SK-N-SH (cell line): ENCODE results near the gene CTNNA3. TPM values are rescaled to one million over a fixed set of nuclear protein-coding genes. Genes with fewer than 3 reads are reported as not detected.

Source experiments
- CTCF ChIA-PET: fragments of 300-600, 350-600 bp; formaldehyde crosslinking; extraction: SDS; loops from one replicate; lab custom pipeline; 2021; lab: Yijun Ruan, JAX
- POLR2A ChIA-PET: fragments of 350-600 bp; sonication (Branson Sonifier 250); formaldehyde crosslinking; extraction: SDS; loops from one replicate; lab custom pipeline; 2020; ENCODE audit warnings: antibody characterized with exemption, inconsistent platforms; lab: Yijun Ruan, JAX
- DNase-seq: peaks from one replicate; pipeline ENCODE4 v3.0.0; 2012
- H2AFZ ChIP-seq: fragments of 200-600 bp; sonication (generic); 2 replicates; pipeline ENCODE4 v1.8.1; 2016; ENCODE audit warnings: antibody characterized with exemption, mild to moderate bottlenecking, low read depth
- H3F3A ChIP-seq: fragments of 200-600 bp; sonication (generic); replicated peaks from 2 replicates; pipeline ENCODE3; 2016; ENCODE audit warnings: antibody characterized with exemption, mild to moderate bottlenecking; ENCODE audit not compliant: insufficient read depth
- H3K27ac ChIP-seq, 2 experiments: fragments of 200-500 bp in 1 of 2; fragments of 200-600 bp in 1 of 2; sonication (Bioruptor generic) in 1 of 2; sonication (generic), shearing (Covaris generic) in 1 of 2; 2 replicates each; pipeline versions ENCODE4 v1.5.1 to v1.6.1; 2014 to 2016; ENCODE audit warnings: low read depth in 2 of 2, inconsistent platforms in 1 of 2, low read length in 1 of 2, mild to moderate bottlenecking in 1 of 2, mixed read lengths in 1 of 2
- H3K27me3 ChIP-seq: fragments of 200-600 bp; sonication (generic), shearing (Covaris generic); 2 replicates; pipeline ENCODE4 v1.6.1; 2016; ENCODE audit warnings: mixed run types; ENCODE audit not compliant: insufficient read depth
- H3K36me3 ChIP-seq, 2 experiments: fragments of 200-500 bp in 1 of 2; fragments of 200-600 bp in 1 of 2; sonication (Bioruptor generic) in 1 of 2; sonication (generic) in 1 of 2; replicated peaks in 1 of 2; 2 replicates each; pipeline versions ENCODE3 to v1.5.1; 2014 to 2016; ENCODE audit warnings: low read length in 1 of 2, mild to moderate bottlenecking in 1 of 2; ENCODE audit not compliant: insufficient read depth in 2 of 2, control insufficient read depth in 1 of 2
- H3K4me1 ChIP-seq, 2 experiments: fragments of 200-500 bp in 1 of 2; fragments of 200-600 bp in 1 of 2; sonication (Bioruptor generic) in 1 of 2; sonication (generic), shearing (Covaris generic) in 1 of 2; 2 replicates each; pipeline versions ENCODE4 v1.5.1 to v1.6.1; 2014 to 2016; ENCODE audit warnings: low read depth in 1 of 2, low read length in 1 of 2, mixed run types in 1 of 2; ENCODE audit not compliant: insufficient read depth in 2 of 2, control insufficient read depth in 1 of 2
- H3K4me2 ChIP-seq: fragments of 200-600 bp; sonication (generic), shearing (Covaris generic); 2 replicates; pipeline ENCODE4 v1.6.1; 2017; ENCODE audit warnings: mixed run types
- H3K4me3 ChIP-seq, 2 experiments: fragments of 200-500 bp in 1 of 2; fragments of 200-600 bp in 1 of 2; sonication (Bioruptor generic) in 1 of 2; sonication (generic), shearing (Covaris generic) in 1 of 2; 2 replicates each; pipeline versions ENCODE4 v1.5.1 to v1.8.1; 2014 to 2016; ENCODE audit warnings: low read depth in 2 of 2, inconsistent platforms in 1 of 2, low read length in 1 of 2, mild to moderate bottlenecking in 1 of 2, mixed read lengths in 1 of 2, moderate library complexity in 1 of 2
- H3K79me2 ChIP-seq: fragments of 200-600 bp; sonication (generic); 2 replicates; pipeline ENCODE4 v1.8.1; 2017; ENCODE audit warnings: mild to moderate bottlenecking; ENCODE audit not compliant: insufficient read depth
- H3K9ac ChIP-seq: fragments of 200-600 bp; sonication (generic); 2 replicates; pipeline ENCODE4 v1.6.1; 2017; ENCODE audit warnings: mixed run types
- H3K9me2 ChIP-seq: fragments of 200-600 bp; sonication (generic); 2 replicates; pipeline ENCODE4 v1.6.1; 2017; ENCODE audit warnings: mixed run types
- H3K9me3 ChIP-seq: fragments of 200-600 bp; sonication (generic); 2 replicates; pipeline ENCODE4 v1.6.1; 2017; ENCODE audit warnings: mixed run types, mild to moderate bottlenecking, moderate library complexity
- H4K20me1 ChIP-seq: fragments of 200-600 bp; sonication (generic); 2 replicates; pipeline ENCODE4 v1.6.1; 2017; ENCODE audit warnings: mild to moderate bottlenecking, mixed run types; ENCODE audit not compliant: insufficient read depth
- CHD2 ChIP-seq: fragments of 150-350 bp; IDR thresholded peaks from 2 replicates; pipeline ENCODE4 v1.6.1; 2018; ENCODE audit warnings: low read length; ENCODE audit not compliant: partially characterized antibody
- CTCF ChIP-seq: fragments of 200-600 bp; sonication (generic); IDR thresholded peaks from 2 replicates; pipeline ENCODE4 v1.6.1; 2017; ENCODE audit warnings: antibody characterized with exemption, mild to moderate bottlenecking, moderate library complexity
- EP300 ChIP-seq, 2 experiments: IDR thresholded peaks; 2 replicates each; pipeline versions ENCODE4 v1.4.0 to v1.6.1; 2012; ENCODE audit warnings: borderline replicate concordance in 1 of 2, low read depth in 1 of 2, low read length in 1 of 2
- FOSL2 ChIP-seq: IDR thresholded peaks from 2 replicates; pipeline ENCODE4 v1.4.0; 2012; ENCODE audit warnings: low read depth, mild to moderate bottlenecking, moderate library complexity, borderline replicate concordance
- GABPA ChIP-seq: IDR thresholded peaks from 2 replicates; pipeline ENCODE4 v1.4.0; 2012; ENCODE audit warnings: low read depth, mild to moderate bottlenecking
- GATA2 ChIP-seq: sonication (generic); formaldehyde crosslinking; IDR thresholded peaks from 2 replicates; pipeline ENCODE4 v1.5.0; 2020; ENCODE audit warnings: mild to moderate bottlenecking, missing genetic modification reagents
- JUND ChIP-seq: IDR thresholded peaks from 2 replicates; pipeline ENCODE4 v1.4.0; 2012
- MAX ChIP-seq: IDR thresholded peaks from 2 replicates; pipeline ENCODE4 v1.4.0; 2012; ENCODE audit warnings: low read depth
- NFIC ChIP-seq: IDR thresholded peaks from 2 replicates; pipeline ENCODE4 v1.4.0; 2012; ENCODE audit warnings: borderline replicate concordance
- NRF1 ChIP-seq: IDR thresholded peaks from 2 replicates; pipeline ENCODE4 v1.6.1; 2012; ENCODE audit warnings: low read depth, mild to moderate bottlenecking, low read length
- PBX3 ChIP-seq: IDR thresholded peaks from 2 replicates; pipeline ENCODE4; 2012
- POLR2AphosphoS5 ChIP-seq: IDR thresholded peaks from 2 replicates; pipeline ENCODE4 v1.6.1; 2012; ENCODE audit warnings: low read depth, low read length
- TCF12 ChIP-seq: IDR thresholded peaks from 2 replicates; pipeline ENCODE4 v1.4.0; 2012
- TEAD4 ChIP-seq: IDR thresholded peaks from 2 replicates; pipeline ENCODE4 v1.4.0; 2012; ENCODE audit warnings: mild to moderate bottlenecking, borderline replicate concordance; ENCODE audit not compliant: insufficient read depth
- WGBS: methylation state at CpG from one replicate; pipeline ENCODE4 v1.1.6; 2017; ENCODE audit warnings: low lambda C conversion rate; 5-methylcytosine and 5-hydroxymethylcytosine counted together
- polyA plus RNA-seq, 3 experiments: library from polyadenylated mRNA; depleted of rRNA; stranded (reverse); fragments of >200 nt; gene quantifications; 2 replicates each; pipeline ENCODE4 v1.2.3, GENCODE V29; 2012
- TF ChIP-seq, protein P1 (sequence below): IDR thresholded peaks from 2 replicates; pipeline ENCODE4 v1.4.0; 2012; ENCODE audit warnings: low read depth, borderline replicate concordance

The CTNNA3 gene
- polyA plus RNA-seq, 1 of the 3 experiments (the other 2 are of a cell fraction), result not detected

DNA sequence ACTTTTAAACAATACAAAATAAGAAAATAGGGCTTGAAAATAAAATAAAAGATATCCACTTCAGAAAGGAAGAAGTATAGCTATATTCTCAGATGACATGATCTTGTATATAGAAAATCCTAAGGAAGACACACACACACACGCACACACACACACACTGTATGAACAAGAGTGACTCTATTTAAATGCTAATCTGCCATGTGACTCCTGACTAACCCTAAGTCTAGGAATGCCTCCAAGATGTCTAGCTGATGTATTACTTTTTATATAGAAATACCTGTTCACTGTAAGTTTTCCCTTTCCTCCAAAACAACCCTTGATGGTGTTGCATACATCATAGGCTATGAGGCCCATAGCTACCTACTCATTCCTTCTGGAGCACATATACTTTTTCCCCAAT, 943.3 kb downstream of the CTNNA3 start:
- no peak overlapping the region for H3K9ac ChIP-seq
- H3K4me2 ChIP-seq, result no peak overlapping the region
- no peaks in the 10 kb centered on the region for H3K36me3 ChIP-seq
- DNase-seq, result no peak
- H3K4me1 ChIP-seq, result no peaks in the 10 kb centered on the region; a peak in 1 of 4 replicates
- no peaks in the 10 kb centered on the region for H3K9me2 ChIP-seq
- no peaks in the 10 kb centered on the region for H3K27me3 ChIP-seq
- H2AFZ ChIP-seq, result no peak overlapping the region
- TF ChIP-seq POLR2AphosphoS5 (no peak), CHD2 (no peak)
- ChIA-PET CTCF (no interaction called here), POLR2A (no interaction called here)
- H4K20me1 ChIP-seq, result no peaks in the 10 kb centered on the region
- no peaks in the 10 kb centered on the region for H3K79me2 ChIP-seq
- no peak overlapping the region for H3K4me3 ChIP-seq
- H3K27ac ChIP-seq, result no peak overlapping the region
- 0% methylated on average over 1 of the region's 1 CpG for WGBS
- no peaks in the 10 kb centered on the region for H3K9me3 ChIP-seq
- H3F3A ChIP-seq, result peaks cover 3% of the 10 kb centered on the region

DNA sequence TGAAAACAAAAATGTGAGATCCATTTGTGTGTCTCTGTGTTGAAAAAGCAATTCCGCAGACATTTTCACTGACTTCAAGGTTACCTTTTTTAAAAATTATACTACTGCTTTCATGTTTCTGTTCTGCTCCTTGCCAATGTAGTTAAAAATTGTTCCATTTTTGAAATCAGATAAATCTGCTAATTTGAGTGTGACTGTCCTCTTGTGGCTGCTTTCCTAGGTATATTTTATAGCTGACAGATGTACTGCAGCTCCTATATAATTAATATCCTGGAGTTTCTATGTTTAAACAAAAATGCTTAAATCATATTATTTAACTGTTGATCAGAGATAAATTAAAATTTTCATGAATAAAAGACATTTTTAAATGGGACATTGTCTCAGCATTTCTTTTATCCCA, 947.8 kb downstream of the CTNNA3 start:
- 50% methylated on average over 1 of the region's 1 CpG for WGBS
- ChIA-PET POLR2A (no interaction called here), CTCF (interaction anchor here (1.0 kb wide), 1 partner anchor 1564 kb away, joined by 3 read pairs; no protein-coding TSS in a partner anchor)
- Histone ChIP-seq H3K4me2 (0 out of 2 replicates have a peak overlapping the region, but pooled peaks have one; percentile 34), H3K4me1 (no peaks in the 10 kb centered on the region; a peak in 1 of 4 replicates), H3K4me3 (no peak overlapping the region), H3K9ac (no peak overlapping the region), H3F3A (peaks cover 3% of the 10 kb centered on the region), H3K9me2 (no peaks in the 10 kb centered on the region), H4K20me1 (no peaks in the 10 kb centered on the region), H3K9me3 (no peaks in the 10 kb centered on the region), H3K36me3 (no peaks in the 10 kb centered on the region), H3K27ac (peak overlapping the region in 1 of 2 experiments; percentile 43; a peak in 2 of 4 replicates), H3K79me2 (no peaks in the 10 kb centered on the region), H3K27me3 (no peaks in the 10 kb centered on the region; the same call in 1 of the 2 replicates), H2AFZ (no peak overlapping the region)
- TF ChIP-seq GABPA (no peak), CTCF (peak; percentile 20)
- DNase-seq, result no peak

DNA sequence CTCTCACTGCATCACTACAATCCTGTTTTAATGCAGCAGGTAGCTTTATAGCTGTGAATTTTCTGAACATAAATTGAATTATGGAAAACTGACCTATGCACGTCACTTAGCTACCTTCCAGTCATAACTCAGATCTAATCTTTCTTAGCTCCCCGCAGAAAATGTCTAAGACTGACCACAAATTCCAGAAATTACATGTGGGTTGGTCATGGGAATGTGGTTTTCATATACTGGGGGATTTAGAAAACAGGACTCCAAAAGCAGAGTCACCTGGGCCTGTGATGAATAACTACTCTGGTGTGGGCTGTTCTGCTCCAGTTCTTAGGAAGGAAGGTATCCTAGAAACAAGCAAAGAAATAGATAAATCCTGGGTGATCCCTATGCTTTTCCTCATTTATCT, 948.5 kb downstream of the CTNNA3 start:
- Histone ChIP-seq H4K20me1 (no peaks in the 10 kb centered on the region), H3K27me3 (no peaks in the 10 kb centered on the region; the same call in 1 of the 2 replicates), H3K36me3 (no peaks in the 10 kb centered on the region), H3K27ac (peak overlapping the region in 1 of 2 experiments; percentile 43; a peak in 2 of 4 replicates), H3K4me3 (no peak overlapping the region), H3K79me2 (no peaks in the 10 kb centered on the region), H3K9me3 (no peaks in the 10 kb centered on the region), H3K9me2 (no peaks in the 10 kb centered on the region), H3K4me1 (no peaks in the 10 kb centered on the region; a peak in 1 of 4 replicates), H2AFZ (no peak overlapping the region), H3F3A (peaks cover 3% of the 10 kb centered on the region), H3K9ac (no peak overlapping the region), H3K4me2 (0 out of 2 replicates have a peak overlapping the region, but pooled peaks have one; percentile 34)
- TF ChIP-seq GATA2 (CRISPR knock-in tag) (no peak), EP300 (IDR thresholded peaks at IDR 0.05; ENCODE audit: borderline replicate concordance in 1 of 2, low read depth in 1 of 2, low read length in 1 of 2) (peak in 1 of 2 experiments; percentile 84; a peak in 2 of 4 replicates), NRF1 (no peak), TCF12 (peak; percentile 91), FOSL2 (peak; percentile 76), NFIC (peak; percentile 42), TEAD4 (peak; percentile 94), MAX (0 out of 2 replicates have a peak, but pooled peaks have one; percentile 15), JUND (peak; percentile 88), POLR2AphosphoS5 (peak; percentile 66; the same call in 1 of the 2 replicates), PBX3 (peak; percentile 89)
- TF ChIP-seq, protein P1, sequence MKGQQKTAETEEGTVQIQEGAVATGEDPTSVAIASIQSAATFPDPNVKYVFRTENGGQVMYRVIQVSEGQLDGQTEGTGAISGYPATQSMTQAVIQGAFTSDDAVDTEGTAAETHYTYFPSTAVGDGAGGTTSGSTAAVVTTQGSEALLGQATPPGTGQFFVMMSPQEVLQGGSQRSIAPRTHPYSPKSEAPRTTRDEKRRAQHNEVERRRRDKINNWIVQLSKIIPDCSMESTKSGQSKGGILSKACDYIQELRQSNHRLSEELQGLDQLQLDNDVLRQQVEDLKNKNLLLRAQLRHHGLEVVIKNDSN, result no peak
- CTCF ChIA-PET, result no interaction called here
- DNase-seq, result no peak
- 0% methylated on average over 2 of the region's 2 CpGs for WGBS
- POLR2A ChIA-PET, result no interaction called here
